Tibial nerve (tissue), 4 donors: Measurements from ENCODE around the gene CRABP1. TPM values are rescaled to one million over a fixed set of nuclear protein-coding genes. Genes with fewer than 3 reads are reported as not detected.

Experiments used
- DNase-seq, 2 donors: peaks; one replicate each; pipeline ENCODE4 v3.0.0-alpha.2; 2019; ENCODE audit warnings: low spot score in 2 of 2
- H3K27ac ChIP-seq, 4 donors: fragments of 200-600 bp; sonication (generic) in 3 of 4; one replicate each; pipeline ENCODE4 v1.5.1; 2017 to 2019; ENCODE audit warnings: mild to moderate bottlenecking in 1 of 4
- H3K27me3 ChIP-seq, 2 donors: fragments of 200-600 bp; sonication (generic) in 1 of 2; one replicate each; pipeline versions ENCODE4 v1.5.1 to v1.6.0; 2017 to 2019
- H3K36me3 ChIP-seq, 3 donors: fragments of 200-600 bp; sonication (generic); one replicate each; pipeline ENCODE4 v1.5.1; 2018 to 2019
- H3K4me1 ChIP-seq, 4 donors: fragments of 200-600 bp; sonication (generic) in 3 of 4; one replicate each; pipeline ENCODE4 v1.5.1; 2017 to 2019
- H3K4me3 ChIP-seq, 4 donors: fragments of 200-600 bp; sonication (generic) in 3 of 4; one replicate each; pipeline ENCODE4 v1.5.1; 2017 to 2019; ENCODE audit warnings: mild to moderate bottlenecking in 1 of 4, moderate library complexity in 1 of 4
- H3K9me3 ChIP-seq, 4 donors: fragments of 200-600 bp; sonication (generic) in 3 of 4; one replicate each; pipeline ENCODE4 v1.5.1; 2017 to 2019
- CTCF ChIP-seq, 5 experiments: fragments of 200-600 bp in 3 of 5; fragments of 450-650 bp in 2 of 5; sonication (generic) in 3 of 5; IDR thresholded peaks; one replicate each; pipeline ENCODE4 v1.5.1; 2016 to 2019; ENCODE audit warnings: antibody characterized with exemption in 5 of 5, mild to moderate bottlenecking in 3 of 5, moderate library complexity in 2 of 5
- EP300 ChIP-seq, 2 donors: sonication (generic); formaldehyde crosslinking; IDR thresholded peaks; one replicate each; pipeline ENCODE4 v1.6.1; 2017; ENCODE audit warnings: antibody characterized with exemption in 2 of 2, mild to moderate bottlenecking in 1 of 2
- POLR2A ChIP-seq, 2 donors: fragments of 450-650 bp; IDR thresholded peaks; one replicate each; pipeline ENCODE4 v1.6.1; 2017; ENCODE audit warnings: antibody characterized with exemption in 2 of 2, mild to moderate bottlenecking in 2 of 2, moderate library complexity in 2 of 2
- WGBS, 2 donors: methylation state at CpG; one replicate each; pipeline ENCODE4 v1.1.5; 2018; 5-methylcytosine and 5-hydroxymethylcytosine counted together
- total RNA-seq, 4 donors: library from RNA; depleted of rRNA; stranded (reverse); fragments of >200 nt; gene quantifications; one replicate each; pipeline ENCODE4 v1.1.0, GENCODE V29; 2016

CRABP1 gene
- total RNA-seq, 4 donors from 2014 or later: 1.6 to 6.6 TPM; not detected in 2

DNA sequence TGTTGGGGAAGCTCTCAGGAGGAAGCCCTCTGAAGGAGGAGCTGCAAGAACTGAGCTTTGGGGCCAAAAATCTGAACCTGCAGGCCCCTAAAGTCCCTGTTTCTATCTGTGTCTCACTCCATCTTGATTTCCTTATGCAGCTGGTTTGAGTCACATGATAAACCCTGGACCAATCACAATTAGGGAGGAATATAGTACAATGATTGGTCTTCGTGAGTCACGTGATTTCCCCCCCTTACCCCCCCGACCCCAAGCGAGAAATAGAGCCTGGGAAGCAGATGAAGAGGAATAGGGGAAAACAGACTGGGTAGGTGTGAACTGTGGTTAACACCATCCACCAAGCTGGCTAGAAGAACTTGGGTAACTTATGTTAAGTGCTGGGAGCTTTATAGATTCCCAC lies 12.9 kb downstream of the CRABP1 start:
- Histone ChIP-seq H3K36me3 (no peaks in the 10 kb centered on the region), H3K27me3 (no peaks in the 10 kb centered on the region), H3K4me1 (no peaks in the 10 kb centered on the region), H3K9me3 (no peaks in the 10 kb centered on the region), H3K4me3 (no peak overlapping the region), H3K27ac (no peak overlapping the region)
- no peak for DNase-seq
- WGBS, 2 donors: 62 to 73% methylated on average over 4 of the region's 4 CpGs
- TF ChIP-seq CTCF (IDR thresholded peaks at IDR 0.05) (no peak), EP300 (IDR thresholded peaks at IDR 0.05) (no peak), POLR2A (IDR thresholded peaks at IDR 0.05) (no peak)

GRCh38 chr15:78355177-78355576 lies 15.0 kb downstream of the CRABP1 start:
- DNase-seq: no peak
- Histone ChIP-seq H3K36me3 (no peaks in the 10 kb centered on the region), H3K9me3 (no peaks in the 10 kb centered on the region), H3K4me3 (no peak overlapping the region), H3K27ac (no peak overlapping the region), H3K4me1 (no peaks in the 10 kb centered on the region), H3K27me3 (peaks cover 0 to 7% of the 10 kb centered on the region in 2 donors)
- WGBS, 2 donors: 89 to 94% methylated on average over 8 of the region's 8 CpGs
- TF ChIP-seq CTCF (IDR thresholded peaks at IDR 0.05): no peak
- TF ChIP-seq POLR2A (IDR thresholded peaks at IDR 0.05): no peak
- TF ChIP-seq EP300 (IDR thresholded peaks at IDR 0.05): no peak

DNA sequence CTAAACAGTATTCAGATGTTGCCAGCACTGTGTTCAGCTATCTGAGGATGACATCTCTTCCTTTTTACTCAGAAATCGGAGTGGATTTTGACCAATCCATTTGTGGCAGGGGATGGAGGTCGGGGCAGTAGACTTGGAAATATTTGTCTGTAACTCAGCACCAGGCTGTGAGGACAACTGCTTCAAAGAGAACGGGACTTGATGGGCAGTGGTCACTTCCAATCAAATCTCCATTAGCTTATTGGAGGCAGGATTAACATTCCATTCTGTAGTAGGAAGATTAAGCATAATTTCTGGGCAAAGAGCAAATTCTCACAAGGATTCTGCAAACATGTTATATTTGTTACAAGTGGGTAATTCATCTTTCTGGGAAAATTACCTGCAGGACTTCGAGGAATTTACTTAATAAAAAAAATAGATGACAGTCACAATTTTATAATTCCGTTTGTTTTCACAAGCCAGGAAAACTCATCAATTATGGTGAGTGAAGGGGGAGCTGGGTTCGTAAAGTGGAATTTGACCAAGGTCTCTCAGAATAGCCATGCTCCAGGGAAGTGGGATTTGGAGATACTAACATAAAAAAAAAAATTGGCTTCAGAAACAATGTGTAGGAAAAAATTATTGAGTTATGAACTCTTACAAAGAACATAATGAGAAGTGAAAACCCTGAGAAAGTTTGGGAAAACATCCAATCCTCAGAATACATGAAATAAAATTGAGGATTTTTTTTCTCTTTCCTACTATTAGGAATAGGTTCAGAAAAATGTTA lies 18.1 kb downstream of the CRABP1 start:
- Histone ChIP-seq H3K4me3 (no peak overlapping the region), H3K27me3 (peaks cover 0 to 7% of the 10 kb centered on the region in 2 donors), H3K4me1 (peaks cover 0 to 7% (median 0%) of the 10 kb centered on the region in 4 donors), H3K9me3 (no peaks in the 10 kb centered on the region), H3K36me3 (no peaks in the 10 kb centered on the region), H3K27ac (no peak overlapping the region)
- DNase-seq: no peak
- WGBS, 2 donors: 27 to 30% methylated on average over 6 of the region's 6 CpGs
- TF ChIP-seq EP300 (IDR thresholded peaks at IDR 0.05): no peak
- TF ChIP-seq POLR2A (IDR thresholded peaks at IDR 0.05): no peak
- no peak for TF ChIP-seq CTCF (IDR thresholded peaks at IDR 0.05)

DNA sequence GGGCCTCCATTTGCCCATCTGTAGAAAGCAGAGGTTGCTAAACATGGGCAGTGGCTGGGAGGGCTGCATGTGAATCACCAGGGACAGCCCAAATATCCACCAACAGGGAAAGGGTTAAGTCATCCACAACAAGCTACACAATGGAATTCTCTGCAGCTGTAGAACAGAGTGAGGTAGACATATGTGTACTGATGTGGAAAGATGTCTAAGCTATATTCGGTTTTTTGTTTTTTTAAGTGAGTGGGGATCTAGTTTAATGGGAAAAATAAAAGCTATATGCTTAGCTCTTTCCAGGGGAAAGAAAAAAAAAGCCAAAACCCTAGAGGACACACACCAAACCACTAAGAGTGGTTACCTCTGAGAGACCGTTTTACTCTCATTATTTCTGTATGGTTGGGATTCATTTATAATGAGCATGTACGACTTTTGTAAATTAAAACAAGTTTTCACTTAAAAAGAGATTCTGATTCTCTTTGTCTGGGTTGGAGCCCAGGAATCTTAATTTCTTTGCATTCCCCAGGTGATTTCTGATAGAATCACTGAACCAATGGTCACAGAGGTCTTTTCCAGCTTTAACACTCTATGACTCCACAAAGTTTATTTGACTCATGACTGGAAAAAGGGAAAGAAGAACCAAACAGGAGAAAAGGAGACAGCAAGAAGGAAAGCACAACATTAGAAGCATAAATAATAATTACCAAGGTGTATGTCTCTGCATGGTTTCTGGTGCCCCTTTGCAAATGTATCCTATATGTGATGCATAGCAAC lies 19.1 kb downstream of the CRABP1 start:
- TF ChIP-seq CTCF (IDR thresholded peaks at IDR 0.05) (no peak), POLR2A (IDR thresholded peaks at IDR 0.05) (no peak), EP300 (IDR thresholded peaks at IDR 0.05) (no peak)
- H3K27ac ChIP-seq: no peak overlapping the region
- no peak for DNase-seq
- WGBS, 2 donors: 55 to 58% methylated on average over 3 of the region's 3 CpGs
- peaks cover 0 to 7% (median 0%) of the 10 kb centered on the region in 4 donors for H3K4me1 ChIP-seq
- no peaks in the 10 kb centered on the region for H3K36me3 ChIP-seq
- H3K9me3 ChIP-seq: no peaks in the 10 kb centered on the region
- peaks cover 0 to 7% of the 10 kb centered on the region in 2 donors for H3K27me3 ChIP-seq
- H3K4me3 ChIP-seq: no peak overlapping the region

DNA sequence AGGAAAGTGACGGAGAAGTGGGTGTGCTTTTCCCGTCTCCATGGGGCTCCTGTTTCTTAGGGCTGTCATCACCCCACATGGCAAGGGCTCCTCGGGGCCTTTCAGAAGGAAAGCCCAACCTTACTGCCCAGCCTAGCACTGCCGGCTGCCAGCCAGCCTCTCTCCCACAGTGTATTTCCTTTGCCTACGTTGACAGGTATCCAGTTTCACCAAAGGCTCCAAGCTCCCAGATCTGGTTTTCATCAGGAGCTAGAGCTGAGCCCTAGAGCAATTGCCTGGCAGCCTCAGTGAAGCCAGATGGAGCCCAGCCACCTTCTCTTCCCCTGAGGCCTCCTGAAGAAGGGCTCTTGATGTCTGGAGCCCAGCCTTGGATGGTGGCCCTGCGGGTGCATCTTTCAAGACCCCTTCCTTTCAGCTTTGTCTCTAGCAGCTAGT lies 20.2 kb downstream of the CRABP1 start:
- Histone ChIP-seq H3K9me3 (no peaks in the 10 kb centered on the region), H3K27me3 (peaks cover 0 to 7% of the 10 kb centered on the region in 2 donors), H3K36me3 (no peaks in the 10 kb centered on the region), H3K27ac (no peak overlapping the region), H3K4me3 (no peak overlapping the region), H3K4me1 (peaks cover 0 to 7% (median 0%) of the 10 kb centered on the region in 4 donors)
- 72 to 75% methylated on average over 5 to 6 of the region's 6 CpGs for WGBS, 2 donors
- no peak for DNase-seq
- TF ChIP-seq EP300 (IDR thresholded peaks at IDR 0.05) (no peak), POLR2A (IDR thresholded peaks at IDR 0.05) (no peak), CTCF (IDR thresholded peaks at IDR 0.05) (no peak)
